HepG2 (cell line): ENCODE results near the gene SLC5A6. TPM values are rescaled to one million over a fixed set of nuclear protein-coding genes. Genes with fewer than 3 reads are reported as not detected.

Experiments used
- ATM ChIP-seq: fragments of 450-650 bp; IDR thresholded peaks from 2 replicates; pipeline ENCODE4 v1.7.1; 2017; ENCODE audit warnings: mild to moderate bottlenecking, borderline replicate concordance
- ESRRA ChIP-seq: sonication (generic); formaldehyde crosslinking; IDR thresholded peaks from 2 replicates; pipeline ENCODE4 v1.5.1; 2020; ENCODE audit warnings: mild to moderate bottlenecking, low read depth, missing genetic modification reagents
- FIP1L1 ChIP-seq: fragments of 200-400 bp; formaldehyde crosslinking; IDR thresholded peaks from 2 replicates; pipeline ENCODE4 v1.6.1; 2018; ENCODE audit warnings: low read depth, mild to moderate bottlenecking, low read length, moderate library complexity, borderline replicate concordance; ENCODE audit not compliant: insufficient read depth
- HNRNPK ChIP-seq: fragments of 200-400 bp; formaldehyde crosslinking; IDR thresholded peaks from 2 replicates; pipeline ENCODE4 v1.6.1; 2018; ENCODE audit warnings: low read length, low read depth, moderate library complexity, mild to moderate bottlenecking; ENCODE audit not compliant: poor library complexity, severe bottlenecking
- JUNB ChIP-seq: sonication (generic); formaldehyde crosslinking; IDR thresholded peaks from 2 replicates; pipeline ENCODE4 v1.8.0; 2022; ENCODE audit warnings: missing genetic modification reagents, mild to moderate bottlenecking, borderline replicate concordance
- KLF12 ChIP-seq: sonication (generic); formaldehyde crosslinking; IDR thresholded peaks from 2 replicates; pipeline ENCODE4 v1.4.0; 2020; ENCODE audit warnings: missing genetic modification reagents, borderline replicate concordance
- MAF1 ChIP-seq: sonication (generic); formaldehyde crosslinking; IDR thresholded peaks from 2 replicates; pipeline ENCODE4 v1.5.0; 2020; ENCODE audit warnings: missing genetic modification reagents, borderline replicate concordance
- MIER3 ChIP-seq: IDR thresholded peaks from 2 replicates; pipeline ENCODE4 v1.6.1; 2016; ENCODE audit warnings: missing compliant biosample characterization, borderline replicate concordance
- PHF21A ChIP-seq: sonication (generic); formaldehyde crosslinking; IDR thresholded peaks from 2 replicates; pipeline ENCODE4 v1.5.0; 2020; ENCODE audit warnings: mild to moderate bottlenecking, missing genetic modification reagents
- RNF2 ChIP-seq: fragments of 450-650 bp; conservative IDR thresholded peaks from 2 replicates; pipeline ENCODE4 v1.6.1; 2016; ENCODE audit warnings: low read depth
- SMAD3 ChIP-seq: sonication (generic); formaldehyde crosslinking; IDR thresholded peaks from 2 replicates; pipeline ENCODE4 v1.4.0; 2020; ENCODE audit warnings: missing genetic modification reagents
- SP2 ChIP-seq: sonication (generic); formaldehyde crosslinking; IDR thresholded peaks from 2 replicates; pipeline ENCODE4 v1.5.1; 2020; ENCODE audit warnings: mild to moderate bottlenecking, missing genetic modification reagents
- TCF12 ChIP-seq, 2 experiments: fragments of 450-650 bp in 1 of 2; sonication (generic) in 1 of 2; formaldehyde crosslinking in 1 of 2; IDR thresholded peaks; 2 replicates each; pipeline versions ENCODE4 v1.6.1 to v1.8.0; 2017 to 2022; ENCODE audit warnings: antibody characterized with exemption in 1 of 2, mild to moderate bottlenecking in 1 of 2, missing genetic modification reagents in 1 of 2, moderate library complexity in 1 of 2
- THAP11 ChIP-seq: IDR thresholded peaks from 2 replicates; pipeline ENCODE4 v1.6.1; 2016; ENCODE audit warnings: missing biosample characterization, missing genetic modification reagents
- ZBTB20 ChIP-seq: sonication (generic); formaldehyde crosslinking; IDR thresholded peaks from 2 replicates; pipeline ENCODE4 v1.8.1; 2023; ENCODE audit warnings: missing genetic modification reagents, low read depth, mild to moderate bottlenecking, borderline replicate concordance
- ZBTB42 ChIP-seq: sonication (generic); formaldehyde crosslinking; IDR thresholded peaks from 2 replicates; pipeline ENCODE4 v1.5.0; 2020; ENCODE audit warnings: mild to moderate bottlenecking, missing genetic modification reagents
- ZBTB7A ChIP-seq: sonication (generic); formaldehyde crosslinking; IDR thresholded peaks from 2 replicates; pipeline ENCODE4 v1.8.0; 2022; ENCODE audit warnings: mild to moderate bottlenecking, missing genetic modification reagents
- ZFP41 ChIP-seq: sonication (generic); formaldehyde crosslinking; IDR thresholded peaks from 2 replicates; pipeline ENCODE4 v1.4.0; 2020; ENCODE audit warnings: mild to moderate bottlenecking, missing genetic modification reagents, borderline replicate concordance
- ZFP82 ChIP-seq: sonication (generic); formaldehyde crosslinking; IDR thresholded peaks from 2 replicates; pipeline ENCODE4 v1.5.1; 2020; ENCODE audit warnings: mild to moderate bottlenecking, missing genetic modification reagents, borderline replicate concordance
- ZNF136 ChIP-seq: sonication (generic); formaldehyde crosslinking; IDR thresholded peaks from 2 replicates; pipeline ENCODE4 v1.8.1; 2022; ENCODE audit warnings: low read depth, mild to moderate bottlenecking, moderate library complexity, missing genetic modification reagents
- ZNF207 ChIP-seq: fragments of 450-650 bp; IDR thresholded peaks from 2 replicates; pipeline ENCODE4 v1.6.1; 2016; ENCODE audit warnings: antibody characterized with exemption, borderline replicate concordance
- ZNF235 ChIP-seq: sonication (generic); formaldehyde crosslinking; IDR thresholded peaks from 2 replicates; pipeline ENCODE4 v1.8.1; 2023; ENCODE audit warnings: mild to moderate bottlenecking, missing genetic modification reagents, borderline replicate concordance
- ZNF260 ChIP-seq: sonication (generic); formaldehyde crosslinking; IDR thresholded peaks from 2 replicates; pipeline ENCODE4 v1.4.0; 2020; ENCODE audit warnings: missing genetic modification reagents, low read depth, mild to moderate bottlenecking, borderline replicate concordance
- ZNF296 ChIP-seq: sonication (generic); formaldehyde crosslinking; conservative IDR thresholded peaks from 2 replicates; pipeline ENCODE4 v1.5.0; 2020; ENCODE audit warnings: mild to moderate bottlenecking, missing genetic modification reagents
- polyA plus RNA-seq, 8 experiments: library from polyadenylated mRNA; depleted of rRNA in 3 of 8; stranded (reverse) in 7 of 8; unstranded in 1 of 8; fragments of >200 nt; fragmentation: Illumina TruSeq in 4 of 8; extraction: Trizol in 4 of 8; gene quantifications; 2 replicates each; pipeline versions ENCODE4 v1.2.1 to v1.2.3, GENCODE V29; 2011 to 2016; ENCODE audit warnings: low read depth in 4 of 8, missing spikeins in 1 of 8, mixed read lengths in 1 of 8; ENCODE audit not compliant: insufficient read depth in 1 of 8
- total RNA-seq, 5 experiments: library from RNA; depleted of rRNA; stranded (reverse); fragments of >200 nt; fragmentation: Illumina TruSeq; extraction: Trizol; gene quantifications; 2 replicates each; pipeline ENCODE4 v1.2.3, GENCODE V29; 2016; ENCODE audit warnings: low read depth in 1 of 5
- TF ChIP-seq, protein P1 (sequence below): sonication (generic); formaldehyde crosslinking; IDR thresholded peaks from 2 replicates; pipeline ENCODE4 v1.4.0; 2020; ENCODE audit warnings: mild to moderate bottlenecking, missing genetic modification reagents
- TF ChIP-seq, protein P2 (sequence below): sonication (generic); formaldehyde crosslinking; IDR thresholded peaks from 2 replicates; pipeline ENCODE4 v1.8.1; 2023; ENCODE audit warnings: mild to moderate bottlenecking, missing genetic modification reagents

Gene SLC5A6
- total and polyA plus RNA-seq, 2 of the 13 experiments (the other 11 are each of a cell fraction or from before 2014, with no cell fraction given): 135 to 417 TPM

- TF ChIP-seq ZNF207: no peak
- TF ChIP-seq KLF12: no peak
- 0 out of 2 replicates have a peak, but pooled peaks have one; percentile 59 for TF ChIP-seq MIER3 (CRISPR knock-in tag)
- TF ChIP-seq ATM: no peak
- no peak for TF ChIP-seq JUNB (CRISPR knock-in tag)
- no peak for TF ChIP-seq ZFP41 (CRISPR knock-in tag)
- peak; percentile 37; the same call in 1 of the 2 replicates for TF ChIP-seq PHF21A (CRISPR knock-in tag)
- no peak for TF ChIP-seq ZNF296 (CRISPR knock-in tag)
- TF ChIP-seq, protein P1, sequence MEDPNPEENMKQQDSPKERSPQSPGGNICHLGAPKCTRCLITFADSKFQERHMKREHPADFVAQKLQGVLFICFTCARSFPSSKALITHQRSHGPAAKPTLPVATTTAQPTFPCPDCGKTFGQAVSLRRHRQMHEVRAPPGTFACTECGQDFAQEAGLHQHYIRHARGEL: no peak
- no peak for TF ChIP-seq ZBTB20 (CRISPR knock-in tag)
- TF ChIP-seq THAP11: peak; percentile 50; the same call in 1 of the 2 replicates
- no peak for TF ChIP-seq SP2 (CRISPR knock-in tag)
- TF ChIP-seq HNRNPK: no peak
- TF ChIP-seq ZNF260 (CRISPR knock-in tag): no peak
- TF ChIP-seq TCF12 (IDR thresholded peaks at IDR 0.05): no peak
- no peak for TF ChIP-seq TCF12 (CRISPR knock-in tag; IDR thresholded peaks at IDR 0.05)
- TF ChIP-seq ZNF136 (CRISPR knock-in tag): no peak
- TF ChIP-seq ZBTB42 (CRISPR knock-in tag): no peak
- TF ChIP-seq FIP1L1: no peak
- TF ChIP-seq RNF2: no peak
- no peak for TF ChIP-seq SMAD3 (CRISPR knock-in tag)
- TF ChIP-seq, protein P2, sequence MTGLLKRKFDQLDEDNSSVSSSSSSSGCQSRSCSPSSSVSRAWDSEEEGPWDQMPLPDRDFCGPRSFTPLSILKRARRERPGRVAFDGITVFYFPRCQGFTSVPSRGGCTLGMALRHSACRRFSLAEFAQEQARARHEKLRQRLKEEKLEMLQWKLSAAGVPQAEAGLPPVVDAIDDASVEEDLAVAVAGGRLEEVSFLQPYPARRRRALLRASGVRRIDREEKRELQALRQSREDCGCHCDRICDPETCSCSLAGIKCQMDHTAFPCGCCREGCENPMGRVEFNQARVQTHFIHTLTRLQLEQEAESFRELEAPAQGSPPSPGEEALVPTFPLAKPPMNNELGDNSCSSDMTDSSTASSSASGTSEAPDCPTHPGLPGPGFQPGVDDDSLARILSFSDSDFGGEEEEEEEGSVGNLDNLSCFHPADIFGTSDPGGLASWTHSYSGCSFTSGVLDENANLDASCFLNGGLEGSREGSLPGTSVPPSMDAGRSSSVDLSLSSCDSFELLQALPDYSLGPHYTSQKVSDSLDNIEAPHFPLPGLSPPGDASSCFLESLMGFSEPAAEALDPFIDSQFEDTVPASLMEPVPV (CRISPR knock-in tag): no peak
- no peak for TF ChIP-seq MAF1 (CRISPR knock-in tag)
- TF ChIP-seq ESRRA (CRISPR knock-in tag): no peak
- TF ChIP-seq ZNF235 (CRISPR knock-in tag): no peak
- TF ChIP-seq ZBTB7A (CRISPR knock-in tag): no peak
- no peak for TF ChIP-seq ZFP82
Observed at GRCh38 chr2:27209621-27210401, 2.3 kb downstream of the SLC5A6 start (continued).
